Measurements from ENCODE around the gene ERICH4.
"Not testable (repeated sequence)": the region's sequence is repeated elsewhere in the genome, so short reads cannot be mapped to it uniquely, and the experiment has no call there.

The ERICH4 gene

GRCh38 chr19:41435376-41435775, 7.6 kb upstream of the ERICH4 start:
- DNase-seq (ENCODE audit: low spot score) = not testable (repeated sequence)

GRCh38 chr19:41435936-41436673, 6.9 kb upstream of the ERICH4 start:
- DNase-seq (ENCODE audit: low spot score) = no peak

- DNase-seq (ENCODE audit: low spot score) = no peak
Measured at GRCh38 chr19:41436674-41436951, 6.3 kb upstream of the ERICH4 start.

GRCh38 chr19:41437944-41438574, 4.9 kb upstream of the ERICH4 start:
- DNase-seq (ENCODE audit: low spot score) = no peak

GRCh38 chr19:41439441-41440222, 3.3 kb upstream of the ERICH4 start, which contains the start of gene DMAC2:
DMAC2 (minus strand) TSS chr19:41439912; CDS start chr19:41439899, 13 bp downstream.
- peak; percentile 100 for DNase-seq (ENCODE audit: low spot score)

GRCh38 chr19:41441321-41441945, 1.5 kb upstream of the ERICH4 start:
- no peak for DNase-seq (ENCODE audit: low spot score)

- DNase-seq (ENCODE audit: low spot score) = no peak
Measured at GRCh38 chr19:41443813-41444455, 978 bp downstream of the ERICH4 start.

- no peak for DNase-seq (ENCODE audit: low spot score)
Measured at GRCh38 chr19:41445575-41445974, 2.6 kb downstream of the ERICH4 start.

- no peak for DNase-seq (ENCODE audit: low spot score)
Measured at GRCh38 chr19:41447732-41448332, 4.9 kb downstream of the ERICH4 start.

GRCh38 chr19:41449079-41449864, 6.3 kb downstream of the ERICH4 start:
- peak; percentile 77 for DNase-seq (ENCODE audit: low spot score)

GRCh38 chr19:41449865-41450178, 6.9 kb downstream of the ERICH4 start:
- DNase-seq (ENCODE audit: low spot score) = no peak

- no peak for DNase-seq (ENCODE audit: low spot score)
Measured at GRCh38 chr19:41452584-41453275, 9.8 kb downstream of the ERICH4 start.

- no peak for DNase-seq (ENCODE audit: low spot score)
Measured at GRCh38 chr19:41455936-41456335, 13.0 kb downstream of the ERICH4 start.

GRCh38 chr19:41456342-41456918, 13.5 kb downstream of the ERICH4 start:
- no peak for DNase-seq (ENCODE audit: low spot score)

- DNase-seq (ENCODE audit: low spot score) = no peak
Measured at GRCh38 chr19:41457241-41457640, 14.3 kb downstream of the ERICH4 start.

- DNase-seq (ENCODE audit: low spot score) = no peak
Measured at GRCh38 chr19:41462497-41462896, 19.5 kb downstream of the ERICH4 start.

- DNase-seq (ENCODE audit: low spot score) = not testable (repeated sequence)
Measured at GRCh38 chr19:41463257-41464256, 20.6 kb downstream of the ERICH4 start.

GRCh38 chr19:41476583-41476982, 33.6 kb downstream of the ERICH4 start:
- no peak for DNase-seq (ENCODE audit: low spot score)

- no peak for DNase-seq (ENCODE audit: low spot score)
Measured at GRCh38 chr19:41478171-41478570, 35.2 kb downstream of the ERICH4 start.
